Spinal cord (tissue), 10 donors: ENCODE results near the gene SNRPB2. TPM values are rescaled to one million over a fixed set of nuclear protein-coding genes. Genes with fewer than 3 reads are reported as not detected.

ENCODE experiments used
- DNase-seq, 6 donors: peaks; one replicate each; pipeline versions ENCODE4 v3.0.0 to v3.0.0-alpha.2; 2013 to 2015; ENCODE audit warnings: low spot score in 6 of 6, low read depth in 4 of 6
- H3K27ac ChIP-seq: one replicate; pipeline ENCODE4 v1.5.1; 2013; ENCODE audit warnings: low read depth, low read length, control low read depth
- H3K27me3 ChIP-seq: one replicate; pipeline ENCODE4 v1.6.1; 2013; ENCODE audit warnings: low read length; ENCODE audit not compliant: control insufficient read depth, insufficient read depth
- H3K36me3 ChIP-seq: one replicate; pipeline ENCODE4 v1.6.1; 2013; ENCODE audit warnings: low read length; ENCODE audit not compliant: control insufficient read depth, insufficient read depth
- H3K4me1 ChIP-seq: one replicate; pipeline ENCODE4 v1.6.1; 2013; ENCODE audit warnings: low read length; ENCODE audit not compliant: control insufficient read depth, insufficient read depth
- H3K4me3 ChIP-seq: one replicate; pipeline ENCODE4 v1.5.1; 2013; ENCODE audit warnings: low read depth, low read length, control low read depth
- H3K9me3 ChIP-seq: one replicate; pipeline ENCODE4 v1.6.1; 2013; ENCODE audit warnings: low read length; ENCODE audit not compliant: control insufficient read depth, insufficient read depth
- WGBS: methylation state at CpG from one replicate; pipeline ENCODE4 v1.1.5; 2013; ENCODE audit warnings: missing lambda C conversion rate; ENCODE audit not compliant: insufficient coverage; 5-methylcytosine and 5-hydroxymethylcytosine counted together
- long read RNA-seq, 4 donors: transcript quantifications; one replicate each; lab custom pipeline, GENCODE V29; 2026
- polyA plus RNA-seq, 2 donors: library from polyadenylated mRNA; unstranded; fragments of 120-200 nt; gene quantifications; one replicate each; pipeline ENCODE4 v1.2.1, GENCODE V29; 2013; ENCODE audit not compliant: insufficient read length in 2 of 2
- total RNA-seq, 2 donors: library from RNA; depleted of rRNA in 1 of 2; stranded (reverse); fragments of 120-200 nt in 1 of 2; fragments of >200 nt in 1 of 2; gene quantifications; one replicate each; pipeline versions ENCODE4 v1.2.3 to v1.2.4, GENCODE V29; 2013 to 2014
- donor health status: healthy.

SNRPB2 gene
- 10 to 100 TPM; 52.3 to 89.0 TPM for total RNA-seq
- 10 to 100 TPM; 63.2 to 71.7 TPM for polyA plus RNA-seq
- long read RNA-seq, donor 1, transcript SNRPB2-202 (7 exons, 1,588 nt) = minor isoform, 11 of 63 reads
- long read RNA-seq, donor 1, transcript SNRPB2-201 (7 exons, 2,452 nt) = major isoform, 20 of 63 reads
- long read RNA-seq, donor 1, partial matches to known transcripts = 32 of 63 reads
- long read RNA-seq, donor 1, other reads (novel, unspliced or antisense) = 0 of 63 reads
- long read RNA-seq, donor 2, transcript SNRPB2-201 (7 exons, 2,452 nt) = major isoform, 7 of 30 reads
- long read RNA-seq, donor 2, partial matches to known transcripts = 18 of 30 reads
- long read RNA-seq, donor 2, other reads (novel, unspliced or antisense) = 0 of 30 reads
- long read RNA-seq, donor 3, transcript SNRPB2-201 (7 exons, 2,452 nt) = major isoform, 5 of 29 reads
- long read RNA-seq, donor 3, partial matches to known transcripts = 20 of 29 reads
- long read RNA-seq, donor 3, other reads (novel, unspliced or antisense) = 0 of 29 reads
- long read RNA-seq, donor 4, transcript SNRPB2-202 (7 exons, 1,588 nt) = major isoform, 27 of 150 reads
- long read RNA-seq, donor 4, transcript SNRPB2-201 (7 exons, 2,452 nt) = minor isoform, 25 of 150 reads
- long read RNA-seq, donor 4, transcript SNRPB2-203 (3 exons, 540 nt) = minor isoform, 11 of 150 reads
- long read RNA-seq, donor 4, partial matches to known transcripts = 87 of 150 reads
- long read RNA-seq, donor 4, other reads (novel, unspliced or antisense) = 0 of 150 reads

GRCh38 chr20:16729565-16730460 lies at the start of gene SNRPB2:
Gene SNRPB2, plus strand, starts transcription at chr20:16730026. Its CDS starts 1,677 bp downstream, at chr20:16731703.
- Histone ChIP-seq H3K4me1 (peaks cover 7% of the 10 kb centered on the region), H3K36me3 (peaks cover 2% of the 10 kb centered on the region), H3K27ac (peak within 1 kb of the TSS; percentile 68), H3K9me3 (no peaks in the 10 kb centered on the region), H3K4me3 (peak within 1 kb of the TSS; percentile 97), H3K27me3 (peaks cover 3% of the 10 kb centered on the region)
- DNase-seq = peak; percentile 86 to 99 (median 92)
- under 1% methylated on average over 48 of the region's 57 CpGs for WGBS

DNA sequence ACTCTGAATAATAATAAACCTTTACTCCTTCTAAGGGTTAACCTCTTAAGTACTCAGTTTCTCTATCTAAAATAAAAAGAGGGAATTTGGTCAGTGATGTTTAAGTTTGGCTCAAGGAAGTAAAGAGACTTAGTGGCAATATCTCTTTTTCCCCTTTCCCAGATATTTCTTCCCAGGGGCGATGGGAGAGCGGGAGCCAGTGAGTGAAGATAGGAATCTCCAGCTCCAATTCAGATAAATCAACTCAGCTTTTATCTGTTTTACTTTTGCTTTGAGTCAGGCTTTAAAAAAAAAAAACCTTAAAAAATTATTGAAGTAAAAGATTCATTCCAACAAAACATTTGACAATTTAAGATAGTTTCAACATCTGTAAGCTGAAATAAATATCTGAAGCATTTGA lies 45.4 kb upstream of the SNRPB2 start:
- H3K4me1 ChIP-seq = no peaks in the 10 kb centered on the region
- no peaks in the 10 kb centered on the region for H3K36me3 ChIP-seq
- H3K9me3 ChIP-seq = no peaks in the 10 kb centered on the region
- H3K27ac ChIP-seq = no peak overlapping the region
- WGBS = no CpG with 5 or more reads among the region's 2 CpGs
- H3K4me3 ChIP-seq = no peak overlapping the region
- no peak for DNase-seq
- no peaks in the 10 kb centered on the region for H3K27me3 ChIP-seq

DNA sequence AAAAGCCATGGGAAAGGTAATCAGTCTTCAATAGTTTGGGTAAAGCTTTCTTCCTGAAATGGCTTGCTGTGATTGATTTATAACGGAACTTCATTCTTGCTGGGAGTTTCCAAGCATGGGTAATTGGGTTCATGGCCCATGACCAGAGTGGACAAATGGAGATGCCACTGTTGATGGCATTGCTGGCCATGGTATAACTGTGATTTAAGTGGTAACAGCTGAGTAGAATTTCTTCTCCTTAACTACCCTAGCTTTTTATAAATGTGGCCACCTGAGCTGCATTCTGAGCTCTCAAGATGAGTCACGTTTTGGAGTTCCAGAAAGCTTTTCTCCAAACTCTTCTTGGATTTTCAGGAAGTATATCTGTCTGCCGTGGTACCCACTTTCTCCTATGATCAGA lies 39.9 kb upstream of the SNRPB2 start:
- no peak for DNase-seq
- H3K27ac ChIP-seq = no peak overlapping the region
- no peak overlapping the region for H3K4me3 ChIP-seq
- H3K36me3 ChIP-seq = no peaks in the 10 kb centered on the region
- no peaks in the 10 kb centered on the region for H3K4me1 ChIP-seq
- H3K27me3 ChIP-seq = no peaks in the 10 kb centered on the region
- H3K9me3 ChIP-seq = no peaks in the 10 kb centered on the region
- WGBS = 56% methylated on average over 1 of the region's 3 CpGs

GRCh38 chr20:16691381-16691780 lies 38.4 kb upstream of the SNRPB2 start:
- Histone ChIP-seq H3K4me1 (no peaks in the 10 kb centered on the region), H3K27me3 (no peaks in the 10 kb centered on the region), H3K36me3 (no peaks in the 10 kb centered on the region), H3K27ac (no peak overlapping the region), H3K4me3 (no peak overlapping the region), H3K9me3 (no peaks in the 10 kb centered on the region)
- whole genome bisulfite sequencing = no CpG with 5 or more reads among the region's 2 CpGs
- DNase-seq = no peak

- H3K27ac ChIP-seq = no peak overlapping the region
- H3K36me3 ChIP-seq = no peaks in the 10 kb centered on the region
- DNase-seq = peak in 1 of 6 donors; percentile 7
- H3K27me3 ChIP-seq = no peaks in the 10 kb centered on the region
- H3K4me3 ChIP-seq = no peak overlapping the region
- 80% methylated on average over 1 of the region's 2 CpGs for WGBS
- H3K4me1 ChIP-seq = no peaks in the 10 kb centered on the region
- no peaks in the 10 kb centered on the region for H3K9me3 ChIP-seq
Observed at GRCh38 chr20:16692009-16692408, 37.8 kb upstream of the SNRPB2 start.

- DNase-seq = peak in 1 of 6 donors; percentile 13
- Histone ChIP-seq H3K4me3 (no peak overlapping the region), H3K27me3 (no peaks in the 10 kb centered on the region), H3K4me1 (no peaks in the 10 kb centered on the region), H3K9me3 (no peaks in the 10 kb centered on the region), H3K27ac (no peak overlapping the region), H3K36me3 (no peaks in the 10 kb centered on the region)
Observed at GRCh38 chr20:16692442-16692841, 37.4 kb upstream of the SNRPB2 start.

DNA sequence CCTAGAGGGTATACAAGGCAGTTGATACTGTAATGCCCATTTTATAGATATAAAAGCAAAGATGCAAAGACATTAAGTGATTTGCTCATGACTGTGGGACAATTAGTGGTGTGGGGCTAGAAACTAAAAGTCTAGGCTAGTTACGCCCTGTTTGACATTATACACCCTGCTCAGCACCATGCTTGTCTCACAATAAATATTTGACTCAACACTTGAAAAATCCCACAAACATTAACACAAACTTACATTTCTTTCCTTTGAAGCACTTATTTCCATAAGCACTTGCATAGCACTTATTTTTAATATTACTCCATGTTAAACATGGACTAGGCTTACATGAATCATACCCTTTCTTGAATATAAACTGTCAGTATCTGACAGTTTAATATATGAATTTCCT lies 36.5 kb upstream of the SNRPB2 start:
- Histone ChIP-seq H3K4me1 (no peaks in the 10 kb centered on the region), H3K4me3 (no peak overlapping the region), H3K36me3 (no peaks in the 10 kb centered on the region), H3K9me3 (no peaks in the 10 kb centered on the region), H3K27me3 (no peaks in the 10 kb centered on the region), H3K27ac (no peak overlapping the region)
- 100% methylated on average over 1 of the region's 1 CpG for WGBS
- no peak for DNase-seq

DNA sequence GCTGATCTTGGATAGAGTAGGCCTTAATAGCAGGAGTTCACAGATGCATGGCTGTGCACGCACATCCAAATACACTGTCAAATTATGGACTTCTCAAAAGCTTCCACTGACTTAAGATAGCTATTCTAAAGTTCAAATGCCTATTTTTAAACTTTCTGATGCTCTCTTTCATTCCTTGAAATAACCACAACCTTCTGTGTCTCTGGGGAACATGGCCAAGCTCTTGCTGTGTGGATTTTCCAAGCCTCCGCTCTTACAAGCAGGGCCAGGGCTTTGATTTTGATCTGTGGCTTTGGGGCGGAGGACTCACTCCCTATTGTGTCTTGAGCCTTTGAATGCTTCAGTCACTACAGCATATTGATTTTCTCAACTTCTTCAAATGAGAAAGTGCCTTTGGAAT lies 35.7 kb upstream of the SNRPB2 start:
- no peaks in the 10 kb centered on the region for H3K27me3 ChIP-seq
- H3K27ac ChIP-seq = no peak overlapping the region
- no peak overlapping the region for H3K4me3 ChIP-seq
- H3K36me3 ChIP-seq = no peaks in the 10 kb centered on the region
- H3K4me1 ChIP-seq = no peaks in the 10 kb centered on the region
- DNase-seq = peak in 2 of 6 donors; percentile 50 to 71
- WGBS = no CpG with 5 or more reads among the region's 3 CpGs
- H3K9me3 ChIP-seq = no peaks in the 10 kb centered on the region

- H3K27ac ChIP-seq = no peak overlapping the region
- 57% methylated on average over 1 of the region's 3 CpGs for WGBS
- H3K27me3 ChIP-seq = no peaks in the 10 kb centered on the region
- DNase-seq = no peak
- no peaks in the 10 kb centered on the region for H3K9me3 ChIP-seq
- no peaks in the 10 kb centered on the region for H3K36me3 ChIP-seq
- no peak overlapping the region for H3K4me3 ChIP-seq
- H3K4me1 ChIP-seq = no peaks in the 10 kb centered on the region
Observed at GRCh38 chr20:16695628-16696027, 34.2 kb upstream of the SNRPB2 start.
